HepG2 (cell line): ENCODE data around the gene MRPL10. TPM values are rescaled to one million over a fixed set of nuclear protein-coding genes. Genes with fewer than 3 reads are reported as not detected.
A peak's percentile ranks its signal among the peaks of the same experiment; 100 is the strongest.

Experiments
- KDM4B ChIP-seq: sonication (generic); formaldehyde crosslinking; IDR thresholded peaks from 2 replicates; pipeline ENCODE4 v1.4.0; 2020; ENCODE audit warnings: missing genetic modification reagents
- MIER2 ChIP-seq: IDR thresholded peaks from 2 replicates; pipeline ENCODE4 v1.6.1; 2016; ENCODE audit warnings: missing biosample characterization, missing genetic modification reagents
- REPIN1 ChIP-seq: sonication (generic); formaldehyde crosslinking; IDR thresholded peaks from 2 replicates; pipeline ENCODE4 v1.8.0; 2022; ENCODE audit warnings: missing genetic modification reagents, low read depth, mild to moderate bottlenecking, borderline replicate concordance
- SMYD3 ChIP-seq: sonication (generic); formaldehyde crosslinking; IDR thresholded peaks from 2 replicates; pipeline ENCODE4 v1.8.1; 2023; ENCODE audit warnings: mild to moderate bottlenecking, missing genetic modification reagents
- SP140L ChIP-seq: sonication (generic); formaldehyde crosslinking; IDR thresholded peaks from 2 replicates; pipeline ENCODE4 v1.4.0; 2020; ENCODE audit warnings: missing genetic modification reagents, borderline replicate concordance
- STAG1 ChIP-seq: sonication (generic); formaldehyde crosslinking; IDR thresholded peaks from 2 replicates; pipeline ENCODE4 v1.4.0; 2020; ENCODE audit warnings: missing genetic modification reagents
- YY1 ChIP-seq: IDR thresholded peaks from 2 replicates; pipeline ENCODE4 v1.6.1; 2011; ENCODE audit warnings: low read length, low read depth, moderate library complexity, mild to moderate bottlenecking; ENCODE audit not compliant: insufficient read depth, insufficient replicate concordance
- ZNF263 ChIP-seq: sonication (generic); formaldehyde crosslinking; IDR thresholded peaks from 2 replicates; pipeline ENCODE4 v1.4.0; 2020; ENCODE audit warnings: missing genetic modification reagents
- polyA plus RNA-seq, 8 experiments: library from polyadenylated mRNA; depleted of rRNA in 3 of 8; stranded (reverse) in 7 of 8; unstranded in 1 of 8; fragments of >200 nt; fragmentation: Illumina TruSeq in 4 of 8; extraction: Trizol in 4 of 8; gene quantifications; 2 replicates each; pipeline versions ENCODE4 v1.2.1 to v1.2.3, GENCODE V29; 2011 to 2016; ENCODE audit warnings: low read depth in 4 of 8, missing spikeins in 1 of 8, mixed read lengths in 1 of 8; ENCODE audit not compliant: insufficient read depth in 1 of 8
- total RNA-seq, 5 experiments: library from RNA; depleted of rRNA; stranded (reverse); fragments of >200 nt; fragmentation: Illumina TruSeq; extraction: Trizol; gene quantifications; 2 replicates each; pipeline ENCODE4 v1.2.3, GENCODE V29; 2016; ENCODE audit warnings: low read depth in 1 of 5
- TF ChIP-seq, protein P1 (sequence below): sonication (generic); formaldehyde crosslinking; IDR thresholded peaks from 2 replicates; pipeline ENCODE4 v1.4.0; 2020; ENCODE audit warnings: mild to moderate bottlenecking, missing genetic modification reagents
- TF ChIP-seq, protein P2 (sequence below): sonication (generic); formaldehyde crosslinking; IDR thresholded peaks from 2 replicates; pipeline ENCODE4 v1.5.0; 2020; ENCODE audit warnings: mild to moderate bottlenecking, low read depth, missing genetic modification reagents, borderline replicate concordance
- TF ChIP-seq, protein P3 (sequence below), 2 experiments: sonication (generic) in 1 of 2; formaldehyde crosslinking in 1 of 2; IDR thresholded peaks; 2 replicates each; pipeline versions ENCODE4 v1.4.0 to v1.6.1; 2016 to 2020; ENCODE audit warnings: borderline replicate concordance in 1 of 2, low read depth in 1 of 2, mild to moderate bottlenecking in 1 of 2, missing genetic modification reagents in 1 of 2
- TF ChIP-seq, protein P4 (sequence below): sonication (generic); formaldehyde crosslinking; IDR thresholded peaks from 2 replicates; pipeline ENCODE4 v1.4.0; 2020; ENCODE audit warnings: missing genetic modification reagents
- TF ChIP-seq, protein P5 (sequence below), 2 experiments: sonication (generic) in 1 of 2; formaldehyde crosslinking in 1 of 2; IDR thresholded peaks; 2 replicates each; pipeline versions ENCODE4 v1.5.1 to v1.6.1; 2011 to 2020; ENCODE audit warnings: borderline replicate concordance in 1 of 2, low read depth in 1 of 2, low read length in 1 of 2, mild to moderate bottlenecking in 1 of 2, missing genetic modification reagents in 1 of 2, moderate library complexity in 1 of 2
- TF ChIP-seq, protein P6 (sequence below): sonication (generic); formaldehyde crosslinking; IDR thresholded peaks from 2 replicates; pipeline ENCODE4 v1.4.0; 2020; ENCODE audit warnings: mild to moderate bottlenecking, missing genetic modification reagents

MRPL10 gene
- total and polyA plus RNA-seq, 2 of the 13 experiments (the other 11 are each of a cell fraction or from before 2014, with no cell fraction given): 56.7 to 149 TPM

DNA sequence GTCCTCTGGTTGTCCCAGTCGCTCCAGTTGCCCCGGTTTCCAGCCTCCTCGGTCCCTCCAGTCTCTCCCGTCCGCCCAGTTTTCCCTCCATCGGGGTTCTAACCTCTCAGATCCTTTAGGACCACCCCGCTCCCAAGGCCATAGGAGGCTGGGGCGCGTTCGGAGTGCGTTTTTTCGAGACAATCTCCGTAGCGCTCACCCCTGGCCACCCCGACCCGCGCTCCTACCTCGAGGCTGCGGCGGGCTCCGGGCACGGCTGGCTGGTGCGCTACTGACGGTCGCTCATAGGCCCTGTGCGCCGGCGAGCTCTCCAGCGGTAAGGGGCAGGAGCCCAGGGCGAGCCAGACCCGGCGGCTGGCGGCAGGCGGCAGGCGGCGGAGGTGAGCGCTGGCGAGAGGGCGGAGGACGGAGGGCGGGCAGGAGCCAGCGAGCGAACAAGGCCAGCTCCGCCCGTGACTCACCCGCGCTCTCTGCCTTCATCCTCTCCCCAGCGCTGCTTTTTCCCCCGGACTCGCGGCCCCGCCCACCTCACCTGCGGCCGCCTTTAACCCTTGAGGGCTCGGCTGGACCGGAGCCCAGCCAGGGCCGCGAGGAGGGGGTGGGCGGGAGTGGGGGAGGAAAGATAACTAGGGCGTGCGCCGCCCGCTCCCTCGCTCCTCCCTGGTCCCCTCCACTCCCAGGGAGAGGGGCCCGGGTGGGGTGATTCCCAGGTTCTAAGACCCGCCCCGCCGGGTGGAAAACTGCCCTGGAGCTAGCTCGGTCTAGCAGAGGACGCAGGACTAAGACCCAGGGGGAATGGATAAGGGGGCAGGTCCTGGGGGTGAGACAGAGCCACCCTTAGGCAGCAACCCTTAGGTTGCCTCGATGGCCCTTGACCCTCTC, 19.6 kb upstream of the MRPL10 start, which contains the start of gene SP6 (continued):
- TF ChIP-seq, protein P1, sequence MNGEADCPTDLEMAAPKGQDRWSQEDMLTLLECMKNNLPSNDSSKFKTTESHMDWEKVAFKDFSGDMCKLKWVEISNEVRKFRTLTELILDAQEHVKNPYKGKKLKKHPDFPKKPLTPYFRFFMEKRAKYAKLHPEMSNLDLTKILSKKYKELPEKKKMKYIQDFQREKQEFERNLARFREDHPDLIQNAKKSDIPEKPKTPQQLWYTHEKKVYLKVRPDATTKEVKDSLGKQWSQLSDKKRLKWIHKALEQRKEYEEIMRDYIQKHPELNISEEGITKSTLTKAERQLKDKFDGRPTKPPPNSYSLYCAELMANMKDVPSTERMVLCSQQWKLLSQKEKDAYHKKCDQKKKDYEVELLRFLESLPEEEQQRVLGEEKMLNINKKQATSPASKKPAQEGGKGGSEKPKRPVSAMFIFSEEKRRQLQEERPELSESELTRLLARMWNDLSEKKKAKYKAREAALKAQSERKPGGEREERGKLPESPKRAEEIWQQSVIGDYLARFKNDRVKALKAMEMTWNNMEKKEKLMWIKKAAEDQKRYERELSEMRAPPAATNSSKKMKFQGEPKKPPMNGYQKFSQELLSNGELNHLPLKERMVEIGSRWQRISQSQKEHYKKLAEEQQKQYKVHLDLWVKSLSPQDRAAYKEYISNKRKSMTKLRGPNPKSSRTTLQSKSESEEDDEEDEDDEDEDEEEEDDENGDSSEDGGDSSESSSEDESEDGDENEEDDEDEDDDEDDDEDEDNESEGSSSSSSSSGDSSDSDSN: peak; percentile 100
- TF ChIP-seq, protein P2, sequence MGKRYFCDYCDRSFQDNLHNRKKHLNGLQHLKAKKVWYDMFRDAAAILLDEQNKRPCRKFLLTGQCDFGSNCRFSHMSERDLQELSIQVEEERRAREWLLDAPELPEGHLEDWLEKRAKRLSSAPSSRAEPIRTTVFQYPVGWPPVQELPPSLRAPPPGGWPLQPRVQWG: no peak
- TF ChIP-seq SP140L (CRISPR knock-in tag): 0 out of 2 replicates have a peak, but pooled peaks have one; percentile 38
- TF ChIP-seq REPIN1: 0 out of 2 replicates have a peak, but pooled peaks have one; percentile 45
- peak; percentile 45 for TF ChIP-seq YY1
- peak; percentile 72 for TF ChIP-seq ZNF263 (CRISPR knock-in tag)
- peak; percentile 29 for TF ChIP-seq STAG1 (CRISPR knock-in tag)
- TF ChIP-seq, protein P3, sequence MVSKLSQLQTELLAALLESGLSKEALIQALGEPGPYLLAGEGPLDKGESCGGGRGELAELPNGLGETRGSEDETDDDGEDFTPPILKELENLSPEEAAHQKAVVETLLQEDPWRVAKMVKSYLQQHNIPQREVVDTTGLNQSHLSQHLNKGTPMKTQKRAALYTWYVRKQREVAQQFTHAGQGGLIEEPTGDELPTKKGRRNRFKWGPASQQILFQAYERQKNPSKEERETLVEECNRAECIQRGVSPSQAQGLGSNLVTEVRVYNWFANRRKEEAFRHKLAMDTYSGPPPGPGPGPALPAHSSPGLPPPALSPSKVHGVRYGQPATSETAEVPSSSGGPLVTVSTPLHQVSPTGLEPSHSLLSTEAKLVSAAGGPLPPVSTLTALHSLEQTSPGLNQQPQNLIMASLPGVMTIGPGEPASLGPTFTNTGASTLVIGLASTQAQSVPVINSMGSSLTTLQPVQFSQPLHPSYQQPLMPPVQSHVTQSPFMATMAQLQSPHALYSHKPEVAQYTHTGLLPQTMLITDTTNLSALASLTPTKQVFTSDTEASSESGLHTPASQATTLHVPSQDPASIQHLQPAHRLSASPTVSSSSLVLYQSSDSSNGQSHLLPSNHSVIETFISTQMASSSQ (IDR thresholded peaks at IDR 0.05; ENCODE audit: low read depth): no peak
- TF ChIP-seq, protein P3 (CRISPR knock-in tag; IDR thresholded peaks at IDR 0.05; ENCODE audit: borderline replicate concordance): peak; percentile 27; the same call in 1 of the 2 replicates
- TF ChIP-seq, protein P4, sequence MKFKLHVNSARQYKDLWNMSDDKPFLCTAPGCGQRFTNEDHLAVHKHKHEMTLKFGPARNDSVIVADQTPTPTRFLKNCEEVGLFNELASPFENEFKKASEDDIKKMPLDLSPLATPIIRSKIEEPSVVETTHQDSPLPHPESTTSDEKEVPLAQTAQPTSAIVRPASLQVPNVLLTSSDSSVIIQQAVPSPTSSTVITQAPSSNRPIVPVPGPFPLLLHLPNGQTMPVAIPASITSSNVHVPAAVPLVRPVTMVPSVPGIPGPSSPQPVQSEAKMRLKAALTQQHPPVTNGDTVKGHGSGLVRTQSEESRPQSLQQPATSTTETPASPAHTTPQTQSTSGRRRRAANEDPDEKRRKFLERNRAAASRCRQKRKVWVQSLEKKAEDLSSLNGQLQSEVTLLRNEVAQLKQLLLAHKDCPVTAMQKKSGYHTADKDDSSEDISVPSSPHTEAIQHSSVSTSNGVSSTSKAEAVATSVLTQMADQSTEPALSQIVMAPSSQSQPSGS (CRISPR knock-in tag): peak; percentile 61; the same call in 1 of the 2 replicates
- no peak for TF ChIP-seq SMYD3 (CRISPR knock-in tag)
- TF ChIP-seq, protein P5, sequence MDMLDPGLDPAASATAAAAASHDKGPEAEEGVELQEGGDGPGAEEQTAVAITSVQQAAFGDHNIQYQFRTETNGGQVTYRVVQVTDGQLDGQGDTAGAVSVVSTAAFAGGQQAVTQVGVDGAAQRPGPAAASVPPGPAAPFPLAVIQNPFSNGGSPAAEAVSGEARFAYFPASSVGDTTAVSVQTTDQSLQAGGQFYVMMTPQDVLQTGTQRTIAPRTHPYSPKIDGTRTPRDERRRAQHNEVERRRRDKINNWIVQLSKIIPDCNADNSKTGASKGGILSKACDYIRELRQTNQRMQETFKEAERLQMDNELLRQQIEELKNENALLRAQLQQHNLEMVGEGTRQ (IDR thresholded peaks at IDR 0.05; ENCODE audit: low read depth, low read length): no peak
- TF ChIP-seq, protein P5 (CRISPR knock-in tag; IDR thresholded peaks at IDR 0.05; ENCODE audit: borderline replicate concordance): no peak
- TF ChIP-seq, protein P6, sequence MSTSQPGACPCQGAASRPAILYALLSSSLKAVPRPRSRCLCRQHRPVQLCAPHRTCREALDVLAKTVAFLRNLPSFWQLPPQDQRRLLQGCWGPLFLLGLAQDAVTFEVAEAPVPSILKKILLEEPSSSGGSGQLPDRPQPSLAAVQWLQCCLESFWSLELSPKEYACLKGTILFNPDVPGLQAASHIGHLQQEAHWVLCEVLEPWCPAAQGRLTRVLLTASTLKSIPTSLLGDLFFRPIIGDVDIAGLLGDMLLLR (CRISPR knock-in tag): 0 out of 2 replicates have a peak, but pooled peaks have one; percentile 23
- no peak for TF ChIP-seq KDM4B (CRISPR knock-in tag)
- 0 out of 2 replicates have a peak, but pooled peaks have one; percentile 43 for TF ChIP-seq MIER2 (CRISPR knock-in tag)
